ENCODE data around the gene EVA1A.
"Not testable (repeated sequence)": the region's sequence is repeated elsewhere in the genome, so short reads cannot be mapped to it uniquely, and the experiment has no call there.

The EVA1A gene

DNA sequence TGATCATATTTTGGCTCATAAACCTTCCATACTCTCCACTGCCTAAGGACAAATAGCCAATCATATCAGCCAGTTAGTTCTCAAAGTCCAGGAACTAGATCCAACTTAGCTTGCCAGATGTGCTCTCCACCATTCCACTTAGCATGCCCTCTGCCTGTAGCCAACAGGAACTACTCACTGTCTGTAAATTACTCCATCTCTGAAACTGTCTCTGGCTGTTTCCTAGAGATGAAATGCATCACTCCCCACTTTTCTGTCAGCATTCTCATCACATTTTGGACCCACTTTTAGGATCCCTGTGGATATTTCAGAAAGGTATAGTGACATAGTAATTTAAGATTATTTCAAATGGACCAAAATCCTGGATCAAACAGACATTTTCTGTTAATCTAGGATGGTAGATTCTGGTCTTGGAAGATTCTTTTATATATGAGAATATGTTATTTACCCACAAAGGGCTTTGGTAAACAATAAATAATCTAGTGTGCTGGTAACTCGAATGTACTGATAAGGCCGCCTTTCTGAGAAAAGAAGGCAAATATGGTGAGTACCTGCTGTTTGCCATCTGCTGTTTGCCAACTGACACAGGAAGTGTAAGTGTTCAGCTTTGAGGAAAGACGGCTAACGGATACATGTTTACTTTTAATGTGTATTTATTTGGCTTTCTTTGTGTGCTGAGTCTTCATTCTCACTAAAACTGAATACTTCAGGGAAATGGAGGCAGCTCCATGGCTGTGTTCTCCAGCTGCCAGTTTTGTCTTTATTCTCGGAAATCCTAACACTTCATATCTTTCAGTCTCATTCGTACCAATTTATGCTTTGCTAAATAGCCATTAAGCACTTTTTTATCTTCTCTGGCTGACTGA lies 79.5 kb downstream of the EVA1A start:
- no peak for DNase-seq

DNA sequence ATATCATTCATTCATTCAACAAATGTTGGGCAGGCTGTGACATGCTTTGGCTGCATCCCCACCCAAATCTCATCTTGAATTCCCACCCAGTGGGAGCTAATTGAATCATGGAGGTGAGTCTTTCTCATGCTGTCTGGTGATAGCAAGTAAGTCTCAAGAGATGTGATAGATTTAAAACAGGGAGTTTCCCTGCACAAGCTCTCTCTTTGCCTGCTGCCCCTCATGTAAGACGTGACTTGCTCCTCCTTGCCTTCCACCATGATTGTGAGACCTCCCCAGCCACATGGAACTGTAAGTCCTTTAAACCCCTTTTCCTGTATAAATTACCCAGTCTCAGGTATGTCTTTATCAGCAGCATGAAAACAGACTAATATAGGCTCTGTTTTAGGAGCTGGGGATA lies 83.0 kb downstream of the EVA1A start:
- not testable (repeated sequence) for DNase-seq

DNA sequence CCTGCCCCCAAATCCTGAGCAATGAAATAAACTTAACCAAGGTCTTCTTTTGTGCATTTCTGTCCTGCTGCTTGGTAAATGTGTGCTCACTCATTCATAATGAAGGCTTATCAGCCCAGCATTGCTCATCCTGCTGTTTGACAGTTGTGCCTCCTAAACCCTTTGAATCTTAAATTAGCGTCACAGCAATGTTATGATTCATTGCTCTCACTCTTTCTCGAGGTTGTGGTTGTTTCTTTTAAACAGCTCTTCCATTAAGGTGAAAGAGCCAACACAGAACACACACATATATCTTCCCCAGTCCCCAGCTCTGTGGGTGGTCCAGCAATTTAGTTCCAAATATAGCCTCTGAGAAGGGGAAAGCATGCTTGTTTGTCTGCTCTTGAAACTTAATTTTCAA lies 84.0 kb downstream of the EVA1A start:
- peak; percentile 76 for DNase-seq

DNA sequence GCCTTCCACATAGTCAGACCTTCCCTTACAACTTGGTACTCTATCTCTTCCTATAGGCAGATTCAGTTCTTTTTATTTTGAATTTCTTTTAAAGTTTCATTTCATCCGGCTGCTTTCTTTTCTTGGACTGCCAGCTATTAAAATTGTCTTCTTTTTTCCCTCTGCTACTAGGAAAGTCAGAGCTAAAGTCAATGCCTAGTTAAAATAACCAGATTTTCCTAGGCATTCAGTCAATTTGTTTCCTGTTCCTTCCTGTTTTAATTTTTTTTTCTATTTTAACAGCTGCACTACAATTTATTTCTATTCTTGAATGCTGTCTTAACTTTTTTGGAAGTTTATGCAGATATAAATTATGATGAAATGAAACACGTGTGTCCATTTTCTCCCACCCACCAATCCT lies 84.8 kb downstream of the EVA1A start:
- no peak for DNase-seq

DNA sequence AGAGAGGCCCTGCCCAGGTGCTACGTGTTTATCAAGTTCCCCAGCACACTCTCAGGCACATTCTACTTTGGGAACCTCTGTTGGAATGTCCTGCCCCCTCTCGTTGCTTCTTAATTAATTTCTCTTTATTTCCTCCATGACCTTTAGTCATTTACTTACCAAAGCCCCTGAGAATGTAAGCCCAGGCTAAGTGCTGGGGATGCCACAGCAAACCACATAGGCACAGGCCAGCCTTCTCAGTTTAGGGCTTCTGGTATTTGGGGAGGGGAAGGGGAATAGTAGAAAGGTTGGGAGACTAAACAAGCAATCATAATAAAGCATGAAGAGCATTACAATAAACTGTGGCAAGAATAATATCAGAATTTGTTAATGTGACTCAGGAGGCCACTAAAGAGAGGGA lies 85.7 kb downstream of the EVA1A start:
- no peak for DNase-seq

DNA sequence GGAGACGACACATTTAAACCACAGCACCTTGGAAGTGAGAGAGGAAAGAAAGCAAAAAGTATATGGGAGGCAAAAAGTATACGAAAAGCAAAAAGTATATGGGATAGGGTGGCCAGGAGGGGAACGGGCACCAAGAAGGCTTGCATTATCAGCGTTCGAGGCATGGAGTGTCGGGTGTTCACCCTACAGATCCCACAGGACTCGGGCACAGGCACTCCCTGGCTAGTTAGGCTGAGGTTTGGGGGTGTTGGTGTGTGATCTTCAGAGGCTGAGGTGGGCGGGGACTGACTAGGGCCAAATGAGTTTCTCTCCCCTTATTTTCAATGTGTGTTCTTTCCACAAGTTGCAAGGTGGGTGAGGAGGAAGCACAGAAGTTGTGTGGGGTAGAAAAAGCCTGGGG lies 86.6 kb downstream of the EVA1A start:
- DNase-seq, result no peak

DNA sequence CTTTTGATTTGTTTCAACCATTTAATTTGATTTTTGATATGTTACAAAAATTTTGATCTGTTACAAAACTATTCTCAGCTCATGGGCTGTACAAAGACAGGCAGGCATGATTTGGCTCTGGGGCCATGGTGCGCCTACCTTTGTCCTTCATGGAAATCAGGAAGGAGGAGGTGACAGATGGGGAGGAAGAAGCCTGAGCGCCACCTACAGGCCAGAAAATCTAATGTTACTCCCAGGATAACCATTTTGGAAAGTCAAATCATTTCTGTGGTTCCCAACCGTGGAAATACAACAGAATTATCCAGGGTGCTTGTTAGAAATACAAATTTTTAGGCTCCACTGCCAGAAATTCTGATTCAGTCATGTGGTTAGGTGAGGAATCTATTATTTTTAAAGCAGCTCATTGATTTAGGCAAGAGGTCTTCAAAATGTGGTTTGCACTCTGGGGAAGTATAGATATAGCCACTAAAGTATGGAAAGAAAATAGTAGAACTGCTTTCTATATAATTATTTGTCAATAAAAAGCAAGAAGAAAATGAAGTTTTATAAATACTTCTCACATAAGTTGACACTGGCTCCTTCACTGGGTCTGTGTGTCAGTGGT lies 93.9 kb downstream of the EVA1A start:
- no peak for DNase-seq

DNA sequence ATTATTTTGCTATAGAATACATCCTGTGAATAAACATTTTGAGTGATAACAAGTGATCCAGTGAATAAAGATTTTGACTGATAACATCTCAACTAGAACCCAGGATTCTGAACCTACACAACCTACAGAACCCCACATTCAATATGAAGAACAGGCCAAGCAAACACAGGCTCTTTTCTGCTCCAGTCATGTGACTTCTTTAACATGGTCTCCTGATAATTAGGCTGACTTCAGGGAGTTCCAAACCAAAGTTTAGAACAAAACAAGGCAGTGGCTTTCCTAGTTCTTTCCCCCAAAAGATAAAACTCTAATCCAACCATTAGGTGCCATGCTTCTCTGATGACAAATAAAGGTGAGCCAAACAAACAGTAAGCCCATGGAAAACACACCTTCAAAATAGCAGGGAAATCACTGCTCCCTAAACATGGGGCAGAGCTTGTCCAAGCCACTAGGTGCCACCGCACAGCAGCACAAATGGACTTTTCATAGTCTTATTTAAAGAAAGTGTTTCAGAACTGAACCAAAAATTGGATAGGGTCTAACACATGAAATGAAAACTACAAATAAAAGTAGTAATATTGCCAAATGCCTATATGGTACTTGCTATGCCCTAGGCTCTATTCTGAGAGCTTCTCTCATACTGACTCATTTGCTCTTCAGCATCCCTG lies 95.3 kb downstream of the EVA1A start:
- DNase-seq, result peak; percentile 24

DNA sequence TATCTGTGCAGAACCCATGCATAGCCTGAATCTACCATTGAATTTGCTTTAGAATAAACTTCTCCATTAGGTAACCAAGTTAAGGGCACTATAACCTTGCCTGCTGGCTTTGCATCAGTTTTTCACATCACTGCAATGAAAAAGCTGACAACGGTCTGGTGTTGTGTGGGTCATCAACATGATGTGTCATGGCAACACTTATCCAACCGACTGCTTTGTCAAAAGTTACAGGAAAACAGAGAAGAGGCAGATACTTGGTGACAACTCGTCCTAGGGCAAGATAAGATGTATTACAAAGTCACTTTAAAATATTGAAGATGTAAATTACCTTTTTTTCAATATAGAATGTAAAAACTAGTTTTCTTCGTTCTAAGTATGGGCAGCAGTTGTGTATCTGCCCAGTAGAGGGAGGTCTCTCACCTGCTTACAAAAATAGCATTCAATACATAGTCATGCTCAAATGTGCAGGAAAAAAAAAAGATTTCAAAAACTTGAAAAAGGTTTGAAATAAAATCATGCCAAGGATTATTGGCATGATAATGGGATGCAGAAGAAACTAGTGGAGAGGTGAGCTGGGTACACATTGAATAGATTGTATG lies 96.3 kb downstream of the EVA1A start:
- DNase-seq, result peak; percentile 59

DNA sequence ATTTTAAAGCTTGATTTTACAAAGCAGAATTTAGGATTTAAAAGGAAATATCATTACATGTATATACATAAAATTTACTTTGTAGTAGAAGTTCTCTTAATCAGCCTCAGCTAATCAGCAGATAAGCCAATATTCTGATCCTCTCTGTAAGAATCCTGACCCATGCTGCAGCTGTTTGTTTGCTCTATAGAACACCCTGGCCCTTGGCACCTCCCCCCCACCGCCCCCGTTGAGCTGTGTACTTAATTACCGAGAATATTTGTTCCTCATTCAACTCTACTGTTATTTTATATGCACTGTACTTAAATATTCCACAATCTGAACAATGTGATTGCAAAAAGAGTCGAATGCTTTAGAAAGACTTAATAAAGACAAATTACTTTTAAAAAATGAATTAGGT lies 98.0 kb downstream of the EVA1A start:
- DNase-seq, result no peak

DNA sequence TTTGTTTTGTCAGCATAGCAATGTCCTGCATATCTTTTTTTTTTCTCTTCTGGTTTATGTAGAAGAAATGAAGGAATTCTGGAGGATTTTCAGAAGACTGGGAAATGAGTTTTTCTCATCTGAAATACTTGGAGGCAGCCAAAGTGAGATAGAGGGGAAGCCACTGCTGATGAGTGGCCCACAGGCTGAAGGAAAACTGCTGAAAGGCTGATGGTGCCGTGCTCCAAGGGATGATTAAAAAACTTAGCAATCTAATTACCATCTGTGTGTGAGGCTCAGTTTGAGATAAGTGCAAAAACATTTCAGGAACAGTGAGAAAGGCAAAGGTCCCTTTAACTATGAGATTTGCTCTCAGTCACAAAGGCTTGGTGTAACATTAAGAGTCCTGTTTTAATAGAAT lies 98.5 kb downstream of the EVA1A start:
- no peak for DNase-seq

DNA sequence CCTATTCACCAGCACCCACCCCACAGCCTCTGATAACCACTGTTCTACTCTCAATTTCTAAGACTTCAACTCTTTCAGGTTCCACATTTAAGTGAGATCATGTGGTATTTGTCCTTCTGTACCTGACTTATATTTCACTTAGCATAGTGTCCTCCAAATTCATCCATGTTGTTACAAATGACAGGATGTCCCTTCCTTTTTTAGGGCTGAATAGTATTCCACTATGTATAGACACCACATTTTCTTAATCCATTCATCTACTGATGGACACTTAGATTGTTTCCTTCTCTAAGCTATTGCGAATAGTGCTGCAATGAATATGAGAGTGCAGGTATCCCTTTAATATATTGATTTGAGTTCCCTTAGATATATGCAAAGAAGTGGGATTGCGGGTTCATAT lies 100.1 kb downstream of the EVA1A start:
- DNase-seq, result no peak

DNA sequence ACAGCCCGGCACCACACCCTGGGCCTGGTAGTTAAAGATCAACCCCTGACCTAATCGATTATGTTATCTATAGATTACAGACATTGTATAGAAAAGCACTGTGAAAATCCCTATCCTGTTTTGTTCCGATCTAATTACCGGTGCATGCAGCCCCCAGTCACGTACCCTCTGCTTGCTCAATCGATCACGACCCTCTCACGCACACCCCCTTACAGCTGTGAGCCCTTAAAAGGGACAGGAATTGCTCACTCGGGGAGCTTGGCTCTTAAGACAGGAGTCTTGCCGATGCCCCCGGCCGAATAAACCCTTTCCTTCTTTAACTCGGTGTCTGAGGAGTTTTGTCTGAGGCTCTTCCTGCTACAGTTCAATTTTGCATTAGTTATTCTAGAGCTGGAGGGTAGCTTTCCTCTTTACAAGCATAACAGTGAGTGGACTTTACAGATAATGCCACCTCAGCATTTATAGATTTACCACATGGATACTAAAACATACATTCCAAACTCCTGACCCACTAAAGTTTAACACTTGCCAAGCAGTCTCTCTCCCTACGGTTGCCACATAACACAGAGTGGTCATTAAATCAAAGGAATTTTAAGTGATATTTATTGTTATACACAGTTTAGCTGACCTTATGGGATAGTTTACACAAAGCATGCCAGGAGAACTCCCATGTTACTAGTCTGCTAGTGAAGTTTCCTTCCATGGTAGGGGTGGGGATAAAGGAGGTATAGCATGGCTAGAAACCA lies 101.0 kb downstream of the EVA1A start:
- peak; percentile 28 for DNase-seq

DNA sequence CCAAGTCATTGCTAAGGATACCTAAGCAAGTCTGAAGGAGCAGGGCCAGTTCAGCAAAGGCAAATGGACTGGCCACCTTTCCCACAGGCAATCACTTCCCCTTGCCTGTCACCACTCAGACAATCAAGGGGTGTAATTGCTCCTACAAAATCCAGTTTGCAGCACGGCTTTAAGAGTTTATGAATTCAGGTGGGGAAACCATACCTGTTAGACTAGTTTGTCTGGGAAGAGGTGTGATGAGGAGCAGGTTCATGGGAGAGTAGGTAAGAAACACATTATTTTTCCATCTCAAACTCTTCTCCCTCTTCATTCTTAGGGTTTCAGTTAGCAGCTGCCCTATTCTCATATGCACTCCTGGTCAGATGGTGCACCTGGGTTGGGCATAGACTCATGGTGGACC lies 102.5 kb downstream of the EVA1A start:
- no peak for DNase-seq

DNA sequence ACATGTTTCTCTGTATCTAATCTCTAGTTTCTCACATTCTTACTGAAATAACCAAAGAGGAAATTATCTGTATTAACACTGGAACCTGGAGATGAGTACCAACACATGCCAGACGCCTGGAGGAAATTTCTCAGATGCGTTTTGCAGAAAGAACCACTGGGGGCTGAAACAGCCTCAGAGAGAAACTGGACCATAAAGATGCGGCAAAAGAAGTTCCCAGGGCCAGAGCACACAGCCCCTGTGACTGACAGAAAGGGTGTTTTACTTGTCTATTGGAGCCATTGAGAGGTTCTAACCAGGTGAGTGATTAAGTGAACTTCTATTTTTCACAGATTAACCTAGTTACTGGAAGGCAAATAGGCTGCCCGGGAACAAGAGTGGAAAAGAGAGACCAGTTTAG lies 103.9 kb downstream of the EVA1A start:
- no peak for DNase-seq

DNA sequence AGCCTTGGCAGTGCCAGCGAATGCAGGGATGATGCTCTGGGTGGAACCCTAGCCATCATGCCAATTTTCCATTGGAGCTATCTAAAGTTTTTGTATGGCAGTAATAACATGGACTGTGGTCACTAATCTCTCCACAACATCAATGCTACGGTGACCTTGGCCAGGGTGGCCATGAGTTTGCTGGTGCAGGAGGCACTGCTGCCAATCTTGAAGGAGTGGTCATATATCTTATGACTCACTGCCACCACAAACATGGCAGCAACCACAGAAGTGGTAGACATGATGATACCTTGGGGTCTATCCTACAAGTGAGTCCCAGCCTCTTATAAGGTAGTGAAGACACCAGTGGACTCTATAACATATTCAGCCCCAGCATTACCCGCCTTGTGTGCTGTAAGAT lies 104.6 kb downstream of the EVA1A start:
- no peak for DNase-seq

DNA sequence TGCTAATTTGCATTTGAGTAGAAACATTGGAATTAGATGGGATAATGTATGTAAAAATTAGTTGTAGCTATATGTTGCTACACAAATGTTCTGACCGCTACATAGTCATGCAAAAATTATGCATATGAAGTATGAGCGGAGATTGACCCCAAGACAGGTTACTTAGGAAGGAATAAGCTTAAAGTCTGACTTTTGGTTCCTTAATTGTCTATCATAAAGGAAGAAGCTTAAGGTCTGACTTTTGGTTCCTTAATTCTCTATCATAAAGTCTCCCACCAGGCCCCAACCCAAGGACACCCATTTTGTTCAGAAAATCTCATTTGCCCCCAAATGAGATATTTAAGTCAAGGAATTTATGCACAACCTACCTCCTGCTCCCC lies 106.5 kb downstream of the EVA1A start:
- no peak for DNase-seq

DNA sequence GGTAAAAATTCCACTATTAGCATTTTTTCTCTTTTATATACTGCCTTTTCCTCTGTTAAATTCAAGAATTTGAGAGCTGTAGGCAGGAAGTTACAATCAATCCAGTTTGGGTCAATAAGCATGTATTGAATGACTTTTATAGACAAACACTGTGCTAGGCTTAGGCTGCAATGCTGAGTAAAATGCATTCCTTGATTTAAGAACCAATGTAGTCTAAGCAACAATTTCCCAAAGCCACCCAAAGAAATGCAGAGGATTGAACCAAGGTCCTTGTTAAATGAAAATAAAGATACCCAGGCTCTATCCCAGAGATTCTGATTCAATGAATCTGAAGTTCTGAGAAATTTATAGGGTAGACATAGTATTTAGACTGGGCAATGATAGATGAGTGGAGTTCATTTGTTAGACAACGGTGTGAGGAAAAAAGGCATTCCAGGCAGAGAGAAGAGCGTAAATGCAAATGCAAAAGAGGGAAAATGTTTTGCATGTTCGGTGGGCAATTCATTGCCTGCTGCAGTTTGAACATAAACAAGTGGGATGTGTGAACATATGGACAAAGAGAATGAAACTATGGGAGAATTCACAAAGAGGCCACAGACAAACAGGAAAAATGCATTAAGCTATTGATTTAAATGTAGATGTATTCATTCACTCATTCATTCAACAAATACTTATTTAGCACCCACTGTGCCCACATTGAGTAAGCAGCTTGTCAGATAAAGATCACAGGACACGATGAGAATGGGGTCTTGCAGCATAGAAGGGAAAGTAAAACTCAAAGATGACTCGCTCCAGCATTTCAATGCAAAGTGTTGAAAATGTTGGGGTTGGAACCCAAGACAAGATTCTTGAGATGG lies 107.1 kb downstream of the EVA1A start:
- no peak for DNase-seq

DNA sequence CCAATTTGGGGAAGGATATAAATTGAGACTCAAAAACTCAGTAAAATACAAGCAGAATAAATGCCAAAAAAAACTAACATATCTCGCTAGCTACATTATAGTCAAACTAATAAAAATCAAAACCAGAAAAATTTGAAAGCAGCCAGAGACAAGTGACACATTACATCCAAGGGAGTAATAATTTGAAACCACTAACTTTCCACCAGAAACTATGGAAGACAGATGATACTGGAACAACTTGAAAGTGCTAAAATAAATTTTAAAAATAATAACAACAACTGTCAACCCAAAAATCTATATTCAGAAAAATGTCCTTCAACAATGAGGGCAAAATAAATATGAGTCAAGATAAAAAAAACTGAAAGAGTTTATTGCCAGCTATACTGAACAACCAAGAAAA lies 110.7 kb downstream of the EVA1A start:
- DNase-seq, result no peak

DNA sequence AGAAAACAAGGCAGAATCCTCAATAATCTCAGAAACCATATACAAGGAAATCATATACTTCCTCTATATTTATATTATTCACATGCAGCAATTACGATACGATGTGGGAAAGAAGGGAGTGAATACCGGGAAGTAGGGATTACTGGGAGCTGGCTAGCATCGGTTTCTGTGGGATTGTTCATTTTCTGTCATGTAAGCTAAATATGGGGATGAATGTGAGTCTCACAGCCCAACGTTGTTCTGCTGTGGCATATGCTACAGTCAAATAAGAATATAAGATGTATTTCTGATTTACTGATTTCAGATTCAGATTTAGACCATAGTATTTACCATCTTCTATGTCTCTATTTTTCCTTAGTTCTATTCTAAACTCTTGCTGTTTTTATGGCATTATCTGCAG lies 113.6 kb downstream of the EVA1A start:
- no peak for DNase-seq

Measured in kidney glomerular epithelial cell (primary cell).